Fibroblast of lung (primary cell): ENCODE measurements around the gene VPS4B. TPM values are rescaled to one million over a fixed set of nuclear protein-coding genes. Genes with fewer than 3 reads are reported as not detected.

ENCODE experiments used
- DNase-seq, 2 donors: peaks; one replicate each; pipeline versions ENCODE4 v3.0.0 to v3.0.0-alpha.2; 2010; ENCODE audit warnings: low read depth in 2 of 2
- H2AFZ ChIP-seq: 2 replicates; pipeline ENCODE4 v1.5.1; 2012; ENCODE audit warnings: low read length, control low read depth, inconsistent platforms
- H3K27ac ChIP-seq: 2 replicates; pipeline ENCODE4 v1.5.1; 2011; ENCODE audit warnings: low read length, control low read depth; ENCODE audit not compliant: insufficient read depth
- H3K27me3 ChIP-seq: 2 replicates; pipeline ENCODE4 v1.5.1; 2011; ENCODE audit warnings: mild to moderate bottlenecking, low read length; ENCODE audit not compliant: control insufficient read depth, insufficient read depth
- H3K36me3 ChIP-seq: 2 replicates; pipeline ENCODE4 v1.5.1; 2011; ENCODE audit warnings: low read length; ENCODE audit not compliant: control insufficient read depth, insufficient read depth
- H3K4me1 ChIP-seq: 2 replicates; pipeline ENCODE4 v1.5.1; 2011; ENCODE audit warnings: low read length; ENCODE audit not compliant: control insufficient read depth, insufficient read depth; ENCODE audit errors: extremely low read depth
- H3K4me2 ChIP-seq: 2 replicates; pipeline ENCODE4 v1.5.1; 2011; ENCODE audit warnings: low read length, control low read depth; ENCODE audit not compliant: insufficient read depth; ENCODE audit errors: extremely low read depth
- H3K4me3 ChIP-seq, 4 experiments: fragments of 200-600 bp in 1 of 4; sonication (generic) in 1 of 4; replicated peaks in 1 of 4; 2 replicates each; pipeline ENCODE4 v1.5.1; 2011 to 2016; ENCODE audit warnings: low read length in 4 of 4, low read depth in 3 of 4, mild to moderate bottlenecking in 3 of 4, control low read depth in 2 of 4, inconsistent platforms in 1 of 4, mixed read lengths in 1 of 4; ENCODE audit not compliant: insufficient read depth in 1 of 4; ENCODE audit errors: control extremely low read depth in 1 of 4
- H3K79me2 ChIP-seq: 2 replicates; pipeline ENCODE4 v1.5.1; 2012; ENCODE audit warnings: mild to moderate bottlenecking, low read length, inconsistent platforms; ENCODE audit not compliant: control insufficient read depth, insufficient read depth
- H3K9ac ChIP-seq: 2 replicates; pipeline ENCODE4 v1.5.1; 2011; ENCODE audit warnings: mild to moderate bottlenecking, low read length, control low read depth; ENCODE audit not compliant: insufficient read depth
- H3K9me3 ChIP-seq: 2 replicates; pipeline ENCODE4 v1.5.1; 2012; ENCODE audit warnings: low read depth, low read length; ENCODE audit not compliant: control insufficient read depth, insufficient read depth
- H4K20me1 ChIP-seq: 2 replicates; pipeline ENCODE4 v1.5.1; 2011; ENCODE audit warnings: low read length; ENCODE audit not compliant: control insufficient read depth, insufficient read depth; ENCODE audit errors: extremely low read depth
- EZH2 ChIP-seq: IDR thresholded peaks from 2 replicates; pipeline ENCODE4 v1.5.1; 2012; ENCODE audit warnings: low read length, control low read depth, mild to moderate bottlenecking; ENCODE audit errors: missing control alignments
- polyA plus RNA-seq, 2 donors: library from polyadenylated mRNA; depleted of rRNA in 1 of 2; stranded (reverse) in 1 of 2; unstranded in 1 of 2; fragments of >200 nt; gene quantifications; 2 replicates each; pipeline ENCODE4 v1.2.1, GENCODE V29; 2011 to 2012; ENCODE audit warnings: missing spikeins in 1 of 2
- total RNA-seq: library from RNA; depleted of rRNA; stranded (reverse); fragments of >200 nt; gene quantifications from 2 replicates; pipeline ENCODE4 v1.2.1, GENCODE V29; 2014
- TF ChIP-seq, protein P1 (sequence below), 2 donors: IDR thresholded peaks in 1 of 2; conservative IDR thresholded peaks in 1 of 2; 1 replicate in 1 of 2; 2 replicates in 1 of 2; pipeline ENCODE4 v1.5.1; 2011 to 2012; ENCODE audit warnings: low read length in 2 of 2, control low read depth in 1 of 2, inconsistent platforms in 1 of 2, low read depth in 1 of 2, mild to moderate bottlenecking in 1 of 2

VPS4B gene
- total and polyA plus RNA-seq, 2 donors (not counting 1 experiment from before 2014, with no cell fraction given): 38.0 to 52.0 TPM

DNA sequence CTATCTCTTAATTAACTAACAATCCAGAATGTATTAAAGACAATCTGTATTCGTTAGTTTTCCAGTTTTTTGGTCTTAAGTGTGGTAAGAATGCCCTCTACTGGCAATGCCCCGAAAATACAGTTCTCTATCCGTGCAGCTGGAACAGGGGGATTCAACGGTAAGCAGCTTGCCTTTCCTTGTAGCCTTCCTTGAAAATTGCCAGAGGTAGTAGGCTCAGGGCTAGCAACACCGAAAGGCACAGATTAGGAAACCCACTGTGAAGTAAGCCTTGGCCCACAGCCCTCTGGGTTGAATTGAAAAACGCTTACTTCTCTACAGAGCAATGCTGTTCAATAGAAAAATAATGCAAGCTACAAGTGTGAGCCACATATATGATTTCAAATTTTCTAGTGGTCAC is 17.1 kb upstream of the VPS4B start:
- H2AFZ ChIP-seq: peak overlapping the region; percentile 30
- H3K27ac ChIP-seq: no peak overlapping the region

DNA sequence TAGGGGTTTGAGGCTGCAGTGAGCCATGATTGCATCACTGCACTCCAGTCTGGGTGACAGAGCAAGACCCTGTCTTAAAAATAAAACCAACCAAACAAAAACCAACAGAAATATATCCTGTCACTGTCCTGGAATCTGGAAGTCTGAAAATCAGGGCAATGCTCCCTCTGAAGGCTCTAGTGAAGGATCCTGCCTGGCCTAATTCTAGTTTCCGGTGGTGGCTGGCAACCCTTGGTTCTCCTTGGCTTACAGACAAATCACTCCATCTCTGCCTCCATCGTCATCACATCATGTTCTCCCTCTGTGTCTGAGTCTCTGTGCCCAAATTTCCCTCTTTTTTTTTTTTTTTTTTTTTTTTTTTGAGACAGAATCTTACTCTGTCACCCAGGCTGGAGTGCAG is 15.9 kb upstream of the VPS4B start:
- Histone ChIP-seq H3K36me3 (no peaks in the 10 kb centered on the region), H3K27me3 (peaks cover 2% of the 10 kb centered on the region), H3K4me3 (no peak overlapping the region), H3K4me2 (no peak overlapping the region), H3K9ac (no peak overlapping the region), H4K20me1 (no peaks in the 10 kb centered on the region), H3K27ac (no peak overlapping the region), H2AFZ (no peak overlapping the region), H3K4me1 (no peaks in the 10 kb centered on the region), H3K79me2 (no peaks in the 10 kb centered on the region), H3K9me3 (no peaks in the 10 kb centered on the region)
- peak in 1 of 2 donors; percentile 39 for DNase-seq
- no peak for TF ChIP-seq EZH2
- TF ChIP-seq, protein P1, sequence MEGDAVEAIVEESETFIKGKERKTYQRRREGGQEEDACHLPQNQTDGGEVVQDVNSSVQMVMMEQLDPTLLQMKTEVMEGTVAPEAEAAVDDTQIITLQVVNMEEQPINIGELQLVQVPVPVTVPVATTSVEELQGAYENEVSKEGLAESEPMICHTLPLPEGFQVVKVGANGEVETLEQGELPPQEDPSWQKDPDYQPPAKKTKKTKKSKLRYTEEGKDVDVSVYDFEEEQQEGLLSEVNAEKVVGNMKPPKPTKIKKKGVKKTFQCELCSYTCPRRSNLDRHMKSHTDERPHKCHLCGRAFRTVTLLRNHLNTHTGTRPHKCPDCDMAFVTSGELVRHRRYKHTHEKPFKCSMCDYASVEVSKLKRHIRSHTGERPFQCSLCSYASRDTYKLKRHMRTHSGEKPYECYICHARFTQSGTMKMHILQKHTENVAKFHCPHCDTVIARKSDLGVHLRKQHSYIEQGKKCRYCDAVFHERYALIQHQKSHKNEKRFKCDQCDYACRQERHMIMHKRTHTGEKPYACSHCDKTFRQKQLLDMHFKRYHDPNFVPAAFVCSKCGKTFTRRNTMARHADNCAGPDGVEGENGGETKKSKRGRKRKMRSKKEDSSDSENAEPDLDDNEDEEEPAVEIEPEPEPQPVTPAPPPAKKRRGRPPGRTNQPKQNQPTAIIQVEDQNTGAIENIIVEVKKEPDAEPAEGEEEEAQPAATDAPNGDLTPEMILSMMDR (conservative IDR thresholded peaks at IDR 0.05 in 1 of 2, IDR thresholded peaks at IDR 0.05 in 1 of 2; ENCODE audit: low read depth in 1 of 2, low read length in 2 of 2): no peak

More for the DNA sequence above, 17.1 kb upstream of the VPS4B start:
- DNase-seq: peak; percentile 54 to 81
- no peak overlapping the region for H3K4me3 ChIP-seq
- TF ChIP-seq, protein P1 (conservative IDR thresholded peaks at IDR 0.05 in 1 of 2, IDR thresholded peaks at IDR 0.05 in 1 of 2; ENCODE audit: low read depth in 1 of 2, low read length in 2 of 2): peak; percentile 73 to 86
- TF ChIP-seq EZH2: no peak
- no peaks in the 10 kb centered on the region for H3K36me3 ChIP-seq
- no peak overlapping the region for H3K4me2 ChIP-seq
- no peaks in the 10 kb centered on the region for H3K9me3 ChIP-seq
- no peaks in the 10 kb centered on the region for H4K20me1 ChIP-seq
- H3K9ac ChIP-seq: no peak overlapping the region
- peaks cover 2% of the 10 kb centered on the region for H3K27me3 ChIP-seq
- H3K4me1 ChIP-seq: peaks cover 1% of the 10 kb centered on the region
- H3K79me2 ChIP-seq: no peaks in the 10 kb centered on the region

DNA sequence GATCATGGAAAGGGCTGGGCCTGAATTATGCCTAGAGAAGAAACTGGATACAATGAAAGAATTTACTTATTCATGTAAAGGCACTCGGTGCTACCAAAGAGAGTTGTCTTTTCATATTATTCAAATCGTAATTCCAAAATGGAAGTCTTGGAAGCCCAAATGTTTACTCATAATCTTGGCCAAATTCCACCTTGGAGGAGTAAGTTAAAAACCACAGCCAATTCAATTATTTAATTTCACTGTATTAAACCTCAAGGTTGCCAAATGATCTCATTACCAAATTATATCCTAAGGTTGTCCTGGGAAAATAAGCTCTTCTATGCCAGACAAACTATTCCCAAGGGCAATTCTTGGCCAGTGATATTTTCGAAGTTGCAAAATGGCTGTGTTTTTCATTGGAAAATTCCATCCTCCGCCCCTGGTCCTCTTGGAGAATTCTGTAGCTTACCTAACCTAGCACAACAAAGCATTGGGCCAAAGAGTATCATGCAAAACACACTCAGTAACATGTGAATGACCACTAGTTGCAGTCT is 11.1 kb upstream of the VPS4B start:
- Histone ChIP-seq H3K27ac (no peak overlapping the region), H3K36me3 (no peaks in the 10 kb centered on the region), H3K4me1 (no peaks in the 10 kb centered on the region), H4K20me1 (no peaks in the 10 kb centered on the region), H3K4me2 (no peak overlapping the region), H3K27me3 (peaks cover 2% of the 10 kb centered on the region), H2AFZ (no peak overlapping the region), H3K4me3 (no peak overlapping the region), H3K9ac (no peak overlapping the region), H3K9me3 (no peaks in the 10 kb centered on the region), H3K79me2 (no peaks in the 10 kb centered on the region)
- no peak for DNase-seq
- TF ChIP-seq EZH2: no peak
- TF ChIP-seq, protein P1 (conservative IDR thresholded peaks at IDR 0.05 in 1 of 2, IDR thresholded peaks at IDR 0.05 in 1 of 2; ENCODE audit: low read depth in 1 of 2, low read length in 2 of 2): no peak
